Endothelial cell (in vitro differentiated cells): ENCODE data around the gene IQSEC3. TPM values are rescaled to one million over a fixed set of nuclear protein-coding genes. Genes with fewer than 3 reads are reported as not detected.
"Not testable (repeated sequence)": the region's sequence is repeated elsewhere in the genome, so short reads cannot be mapped to it uniquely, and the experiment has no call there.

Source experiments
- DNase-seq: peaks from one replicate; pipeline ENCODE4 v3.0.0; 2021; ENCODE audit warnings: low spot score
- H3K27ac Mint-ChIP-seq: one replicate; pipeline ENCODE4 v1.8.0; 2021; ENCODE audit warnings: mixed read lengths, inconsistent platforms; ENCODE audit not compliant: unreplicated experiment
- H3K27me3 Mint-ChIP-seq: one replicate; pipeline ENCODE4 v1.8.0; 2021; ENCODE audit warnings: mild to moderate bottlenecking, moderate library complexity, mixed read lengths, inconsistent platforms; ENCODE audit not compliant: unreplicated experiment
- H3K36me3 Mint-ChIP-seq: one replicate; pipeline ENCODE4 v1.8.0; 2021; ENCODE audit warnings: mild to moderate bottlenecking, low read depth, mixed read lengths, inconsistent platforms; ENCODE audit not compliant: unreplicated experiment
- H3K4me1 Mint-ChIP-seq: one replicate; pipeline ENCODE4 v1.8.0; 2021; ENCODE audit warnings: mild to moderate bottlenecking, mixed read lengths, inconsistent platforms; ENCODE audit not compliant: unreplicated experiment
- H3K4me3 Mint-ChIP-seq: one replicate; pipeline ENCODE4 v1.8.0; 2021; ENCODE audit warnings: mild to moderate bottlenecking, mixed read lengths, inconsistent platforms; ENCODE audit not compliant: unreplicated experiment
- H3K9me3 Mint-ChIP-seq: one replicate; pipeline ENCODE4 v1.8.0; 2021; ENCODE audit warnings: mixed read lengths, inconsistent platforms; ENCODE audit not compliant: unreplicated experiment
- CTCF ChIP-seq: fragments of 200-600 bp; sonication (generic); IDR thresholded peaks from one replicate; pipeline ENCODE4 v1.5.0; 2021; ENCODE audit warnings: antibody characterized with exemption; ENCODE audit not compliant: unreplicated experiment
- long read RNA-seq: library from polyadenylated mRNA; unstranded; transcript quantifications from one replicate; pipeline ENCODE4 v2.0.0, GENCODE V29; 2020; ENCODE audit not compliant: unreplicated experiment
- total RNA-seq: library from RNA; stranded (reverse); fragmentation: NEBNext Ultra II Directional; extraction: Animal tissue kit (Norgen Biotek cat#: 25700); gene quantifications from one replicate; pipeline ENCODE4 v1.2.1, GENCODE V29; 2021; ENCODE audit not compliant: unreplicated experiment

IQSEC3 gene
- total RNA-seq = 13.2 TPM
- long read RNA-seq = 0 reads

DNA sequence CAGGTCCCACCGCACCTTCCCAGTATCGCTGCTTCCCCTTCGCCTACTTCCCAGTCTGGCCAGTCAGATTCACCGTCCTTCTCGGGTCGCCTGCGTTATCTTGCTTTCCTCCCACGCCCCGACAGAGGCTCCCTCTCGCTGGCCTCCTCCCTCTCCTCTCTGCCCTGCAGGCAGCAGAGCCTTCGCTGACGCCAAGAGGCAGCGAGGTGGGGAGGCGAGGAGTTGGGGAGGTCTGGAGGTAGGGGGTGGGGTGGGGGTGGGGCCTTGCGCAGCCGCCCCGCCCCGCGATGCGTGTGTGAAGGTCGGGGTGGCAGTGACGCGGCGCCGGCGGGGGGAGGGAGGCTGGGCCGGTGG lies at the start of gene IQSEC3:
Gene IQSEC3 (plus strand): TSS at position 340 of the 354 bp plus-strand sequence. CDS start 116 bp downstream, outside the sequence.
- H3K27me3 Mint-ChIP-seq, H3K4me3 Mint-ChIP-seq, H3K27ac Mint-ChIP-seq, H3K4me1 Mint-ChIP-seq, DNase-seq, H3K9me3 Mint-ChIP-seq, H3K36me3 Mint-ChIP-seq: not testable (repeated sequence)

- peaks cover 21% of the 10 kb centered on the region for H3K36me3 Mint-ChIP-seq
- not testable (repeated sequence) for H3K4me3 Mint-ChIP-seq, H3K9me3 Mint-ChIP-seq, H3K4me1 Mint-ChIP-seq, DNase-seq, H3K27ac Mint-ChIP-seq, H3K27me3 Mint-ChIP-seq
Measured at GRCh38 chr12:17370-18340, 48.9 kb upstream of the IQSEC3 start.

DNA sequence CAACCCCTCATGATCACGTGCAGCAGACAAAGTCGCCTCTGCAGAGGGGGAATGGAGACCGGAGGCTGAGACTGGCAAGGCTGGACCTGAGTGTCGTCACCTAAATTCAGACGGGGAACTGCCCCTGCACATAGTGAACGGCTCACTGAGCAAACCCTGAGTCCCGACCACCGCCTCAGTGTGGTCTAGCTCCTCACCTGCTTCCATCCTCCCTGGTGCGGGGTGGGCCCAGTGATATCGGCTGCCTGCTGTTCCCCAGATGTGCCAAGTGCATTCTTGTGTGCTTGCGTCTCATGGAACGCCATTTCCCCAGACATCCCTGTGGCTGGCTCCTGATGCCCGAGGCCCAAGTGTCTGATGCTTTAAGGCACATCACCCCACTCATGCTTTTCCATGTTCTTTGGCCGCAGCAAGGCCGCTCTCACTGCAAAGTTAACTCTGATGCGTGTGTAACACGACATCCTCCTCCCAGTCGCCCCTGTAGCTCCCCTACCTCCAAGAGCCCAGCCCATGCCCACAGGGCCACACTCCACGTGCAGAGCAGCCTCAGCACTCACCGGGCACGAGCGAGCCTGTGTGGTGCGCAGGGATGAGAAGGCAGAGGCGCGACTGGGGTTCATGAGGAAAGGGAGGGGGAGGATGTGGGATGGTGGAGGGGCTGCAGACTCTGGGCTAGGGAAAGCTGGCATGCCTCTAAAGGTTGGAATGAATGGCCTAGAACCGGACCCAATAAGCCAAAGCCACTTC lies 47.6 kb upstream of the IQSEC3 start:
- not testable (repeated sequence) for DNase-seq, H3K4me3 Mint-ChIP-seq, H3K9me3 Mint-ChIP-seq, H3K27me3 Mint-ChIP-seq, H3K4me1 Mint-ChIP-seq, H3K27ac Mint-ChIP-seq
- H3K36me3 Mint-ChIP-seq = peaks cover 17% of the 10 kb centered on the region

DNA sequence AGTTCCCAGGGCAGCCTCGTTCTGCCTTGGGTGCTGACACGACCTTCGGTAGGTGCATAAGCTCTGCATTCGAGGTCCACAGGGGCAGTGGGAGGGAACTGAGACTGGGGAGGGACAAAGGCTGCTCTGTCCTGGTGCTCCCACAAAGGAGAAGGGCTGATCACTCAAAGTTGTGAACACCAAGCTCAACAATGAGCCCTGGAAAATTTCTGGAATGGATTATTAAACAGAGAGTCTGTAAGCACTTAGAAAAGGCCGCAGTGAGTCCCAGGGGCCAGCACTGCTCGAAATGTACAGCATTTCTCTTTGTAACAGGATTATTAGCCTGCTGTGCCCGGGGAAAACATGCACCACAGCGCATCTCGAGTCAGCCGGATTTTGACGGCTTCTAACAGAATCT lies 46.7 kb upstream of the IQSEC3 start:
- H3K4me3 Mint-ChIP-seq, H3K4me1 Mint-ChIP-seq, H3K27me3 Mint-ChIP-seq, H3K27ac Mint-ChIP-seq, H3K9me3 Mint-ChIP-seq, DNase-seq: not testable (repeated sequence)
- peaks cover 17% of the 10 kb centered on the region for H3K36me3 Mint-ChIP-seq

- peaks cover 4% of the 10 kb centered on the region for H3K4me1 Mint-ChIP-seq
- H3K36me3 Mint-ChIP-seq = peaks cover 17% of the 10 kb centered on the region
- no peak overlapping the region for H3K27ac Mint-ChIP-seq
- TF ChIP-seq CTCF = no peak
- DNase-seq = no peak
- no peaks in the 10 kb centered on the region for H3K9me3 Mint-ChIP-seq
- no peak overlapping the region for H3K4me3 Mint-ChIP-seq
- peaks cover 6% of the 10 kb centered on the region for H3K27me3 Mint-ChIP-seq
Measured at GRCh38 chr12:20757-21156, 45.8 kb upstream of the IQSEC3 start.

DNA sequence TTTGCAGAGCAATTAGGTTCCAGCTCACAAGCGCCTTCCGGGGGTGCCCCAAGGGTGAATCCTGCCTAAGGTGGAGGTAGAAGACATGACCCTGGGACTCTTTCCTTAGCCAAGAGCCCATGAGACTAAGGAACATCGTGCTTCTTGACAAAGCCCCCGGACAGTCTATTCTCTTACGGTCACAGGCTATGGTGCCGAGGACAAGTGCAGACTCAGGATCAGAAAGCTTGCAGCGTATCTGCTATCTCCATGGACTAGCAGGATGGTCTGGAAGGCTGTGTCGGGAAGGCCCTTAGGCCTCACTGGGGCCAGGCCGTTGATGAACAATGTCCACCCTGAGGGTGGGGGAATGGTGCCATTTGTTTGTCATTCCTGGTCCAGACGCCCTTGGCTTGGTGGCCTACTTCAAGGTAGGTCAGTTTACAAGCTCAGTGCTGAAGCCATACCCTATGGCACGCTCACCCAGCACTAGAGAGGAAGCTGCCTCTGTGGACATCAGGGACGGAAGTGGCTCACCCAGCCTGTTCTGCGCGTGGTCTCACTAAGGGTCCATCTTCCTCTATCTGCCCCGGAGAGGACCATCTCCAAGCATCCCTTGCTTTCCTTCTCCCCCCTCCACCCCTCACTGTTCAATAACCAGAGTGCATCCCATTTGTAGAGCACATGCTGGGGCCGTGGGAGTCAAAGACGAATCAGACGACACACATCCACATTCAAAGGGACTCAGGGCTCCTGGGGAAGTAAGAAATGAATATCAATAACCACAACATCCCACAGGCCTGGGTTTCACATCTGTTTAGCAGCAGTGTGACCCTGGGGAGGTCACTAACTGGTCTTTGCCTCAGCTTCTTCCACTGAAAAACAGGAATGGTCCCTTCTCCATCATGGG lies 45.0 kb upstream of the IQSEC3 start:
- no peak for TF ChIP-seq CTCF
- Mint-ChIP-seq H3K4me1 (peaks cover 4% of the 10 kb centered on the region), H3K36me3 (peaks cover 17% of the 10 kb centered on the region), H3K27ac (no peak overlapping the region), H3K9me3 (no peaks in the 10 kb centered on the region), H3K4me3 (peak overlapping the region; percentile 35), H3K27me3 (peaks cover 6% of the 10 kb centered on the region)
- no peak for DNase-seq
